HEK293 (cell line): ENCODE data around the gene FREM3.
"Not testable (repeated sequence)": the region's sequence is repeated elsewhere in the genome, so short reads cannot be mapped to it uniquely, and the experiment has no call there.

Source experiments
- CTCF ChIA-PET: fragments of 350-600 bp; formaldehyde crosslinking; extraction: SDS; loops from one replicate; lab custom pipeline; 2021; ENCODE audit warnings: antibody characterized with exemption; lab: Yijun Ruan, JAX
- POLR2A ChIA-PET: fragments of 300-600 bp; formaldehyde crosslinking; extraction: SDS; loops from one replicate; lab custom pipeline; 2020; ENCODE audit warnings: antibody characterized with exemption, inconsistent platforms; lab: Yijun Ruan, JAX
- H3K27ac ChIP-seq: fragments of 200-500 bp; sonication (Bioruptor generic); 2 replicates; pipeline ENCODE4 v1.5.1; 2014; ENCODE audit warnings: low read depth, low read length, control low read depth, inconsistent platforms; ENCODE audit errors: extremely low read depth
- H3K36me3 ChIP-seq, 2 experiments: fragments of 200-500 bp in 1 of 2; sonication (Bioruptor generic) in 1 of 2; 1 replicate in 1 of 2; 2 replicates in 1 of 2; pipeline ENCODE4 v1.5.1; 2014 to 2017; ENCODE audit warnings: inconsistent platforms in 2 of 2, low read length in 2 of 2; ENCODE audit not compliant: control insufficient read depth in 2 of 2, insufficient read depth in 1 of 2
- H3K4me1 ChIP-seq: fragments of 200-500 bp; sonication (Bioruptor generic); 2 replicates; pipeline ENCODE4 v1.5.1; 2014; ENCODE audit warnings: mild to moderate bottlenecking, low read length, inconsistent platforms; ENCODE audit not compliant: control insufficient read depth, insufficient read depth
- H3K4me3 ChIP-seq: 2 replicates; pipeline ENCODE4 v1.5.1; 2011; ENCODE audit warnings: low read depth, mild to moderate bottlenecking, control low read depth, low read length, moderate library complexity
- H3K9me3 ChIP-seq: fragments of 200-500 bp; sonication (Bioruptor generic); 2 replicates; pipeline ENCODE4 v1.5.1; 2014; ENCODE audit warnings: low read depth, low read length, inconsistent platforms; ENCODE audit not compliant: control insufficient read depth, insufficient read depth
- GLI2 ChIP-seq: fragments of 450-650 bp; formaldehyde crosslinking; IDR thresholded peaks from 2 replicates; pipeline ENCODE4; 2017; ENCODE audit warnings: missing biosample characterization, missing genetic modification characterization, low read depth, borderline replicate concordance
- GLIS2 ChIP-seq: fragments of 450-650 bp; formaldehyde crosslinking; IDR thresholded peaks from 2 replicates; pipeline ENCODE4 v1.5.1; 2016; ENCODE audit warnings: missing biosample characterization, missing genetic modification characterization
- KLF10 ChIP-seq: fragments of 450-650 bp; IDR thresholded peaks from 2 replicates; pipeline ENCODE4 v1.5.1; 2018; ENCODE audit warnings: missing biosample characterization, mild to moderate bottlenecking, missing genetic modification characterization
- YY1 ChIP-seq: fragments of 450-650 bp; formaldehyde crosslinking; IDR thresholded peaks from 2 replicates; pipeline ENCODE4 v1.5.1; 2018; ENCODE audit warnings: missing biosample characterization, missing genetic modification characterization
- YY2 ChIP-seq: fragments of 450-650 bp; formaldehyde crosslinking; IDR thresholded peaks from 2 replicates; pipeline ENCODE4 v1.5.1; 2016; ENCODE audit warnings: missing biosample characterization, missing genetic modification characterization
- ZFHX2 ChIP-seq: fragments of 450-650 bp; formaldehyde crosslinking; conservative IDR thresholded peaks from 2 replicates; pipeline ENCODE4 v1.5.1; 2016; ENCODE audit warnings: missing biosample characterization, missing genetic modification characterization
- ZNF214 ChIP-seq: fragments of 450-650 bp; formaldehyde crosslinking; IDR thresholded peaks from 2 replicates; pipeline ENCODE4 v1.5.1; 2017; ENCODE audit warnings: missing biosample characterization, mild to moderate bottlenecking, missing genetic modification characterization, borderline replicate concordance
- ZNF335 ChIP-seq: fragments of 450-650 bp; formaldehyde crosslinking; conservative IDR thresholded peaks from 2 replicates; pipeline ENCODE4 v1.5.1; 2016; ENCODE audit warnings: missing biosample characterization, missing genetic modification characterization
- ZNF416 ChIP-seq: fragments of 450-650 bp; formaldehyde crosslinking; IDR thresholded peaks from 2 replicates; pipeline ENCODE4 v1.5.1; 2016; ENCODE audit warnings: missing biosample characterization, missing genetic modification characterization
- ZNF626 ChIP-seq: fragments of 450-650 bp; sonication (Bioruptor Pico); formaldehyde crosslinking; IDR thresholded peaks from 2 replicates; pipeline ENCODE4 v1.5.1; 2018; ENCODE audit warnings: missing biosample characterization, missing genetic modification characterization, inconsistent platforms
- ZNF830 ChIP-seq: fragments of 450-650 bp; IDR thresholded peaks from 2 replicates; pipeline ENCODE4 v1.5.0; 2018; ENCODE audit warnings: missing biosample characterization, missing genetic modification characterization, low read depth, mild to moderate bottlenecking, moderate library complexity
- ZSCAN16 ChIP-seq: fragments of 450-650 bp; formaldehyde crosslinking; IDR thresholded peaks from 2 replicates; pipeline ENCODE4 v1.5.1; 2016; ENCODE audit warnings: missing biosample characterization, missing genetic modification characterization
- ZSCAN23 ChIP-seq: fragments of 450-650 bp; formaldehyde crosslinking; IDR thresholded peaks from 2 replicates; pipeline ENCODE4 v1.5.1; 2016; ENCODE audit warnings: missing biosample characterization, missing genetic modification characterization
- TF ChIP-seq, protein P1 (sequence below): fragments of 450-650 bp; formaldehyde crosslinking; IDR thresholded peaks from 2 replicates; pipeline ENCODE4 v1.5.1; 2016; ENCODE audit warnings: missing biosample characterization, missing genetic modification characterization
- TF ChIP-seq, protein P2 (sequence below): fragments of 450-650 bp; formaldehyde crosslinking; IDR thresholded peaks from 2 replicates; pipeline ENCODE4 v1.5.1; 2016; ENCODE audit warnings: missing biosample characterization, missing genetic modification characterization
- TF ChIP-seq, protein P3 (sequence below): fragments of 450-650 bp; formaldehyde crosslinking; IDR thresholded peaks from 2 replicates; pipeline ENCODE4 v1.5.1; 2016; ENCODE audit warnings: missing biosample characterization, missing genetic modification characterization, borderline replicate concordance
- TF ChIP-seq, protein P4 (sequence below): fragments of 450-650 bp; formaldehyde crosslinking; IDR thresholded peaks from 2 replicates; pipeline ENCODE4 v1.5.1; 2016; ENCODE audit warnings: missing biosample characterization, missing genetic modification characterization

The FREM3 gene

DNA sequence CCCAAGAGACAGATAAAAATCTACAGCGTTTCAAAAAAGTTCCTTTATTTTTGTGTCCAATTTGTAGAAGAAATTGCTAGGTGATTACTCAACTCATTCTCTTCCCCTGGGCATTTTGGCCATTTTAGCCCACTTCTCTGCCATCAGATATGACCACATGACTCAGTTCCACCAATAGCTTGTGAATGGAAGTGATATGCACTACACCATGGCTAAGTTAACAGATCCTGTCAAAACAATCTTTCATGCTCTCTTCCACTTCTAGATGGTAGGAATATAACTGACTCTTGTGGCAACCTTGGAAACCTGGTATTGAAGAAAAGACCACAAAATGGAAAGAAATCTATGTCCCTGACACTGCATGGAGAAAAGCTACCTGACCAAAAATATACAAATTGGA is 26.2 kb upstream of the FREM3 start (continued):
- TF ChIP-seq ZNF335 (tag by site-specific recombination) (no peak), GLIS2 (tag by site-specific recombination) (no peak), ZFHX2 (tag by site-specific recombination) (no peak), YY1 (no peak), KLF10 (tag by site-specific recombination) (no peak)

DNA sequence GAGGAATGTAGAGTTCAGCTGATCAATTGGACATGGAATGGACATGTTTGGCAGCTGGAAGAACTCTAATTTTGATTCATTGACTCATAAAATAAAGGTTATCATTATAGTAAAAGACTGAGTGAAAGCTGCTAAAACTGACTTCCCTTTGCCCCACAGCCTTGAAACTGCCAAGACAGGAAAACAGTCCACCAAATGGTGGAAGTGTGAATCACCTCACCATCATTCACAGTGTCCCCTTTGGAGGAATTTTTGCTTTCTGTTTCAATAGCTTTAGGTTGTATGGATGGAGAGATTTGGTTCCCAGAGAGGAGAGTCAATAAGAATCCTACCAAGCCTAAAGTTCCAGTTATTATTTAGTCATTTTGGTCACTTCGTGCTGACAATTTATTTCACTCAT is 20.8 kb upstream of the FREM3 start:
- ChIA-PET CTCF (interaction anchor here (0.5 kb wide), 1 partner anchor 163 kb away, joined by 3 read pairs; no protein-coding TSS in a partner anchor), POLR2A (no interaction called here)
- Histone ChIP-seq H3K27ac (no peak overlapping the region), H3K4me3 (no peak overlapping the region), H3K36me3 (no peaks in the 10 kb centered on the region), H3K4me1 (no peaks in the 10 kb centered on the region), H3K9me3 (no peaks in the 10 kb centered on the region)
- TF ChIP-seq, protein P1, sequence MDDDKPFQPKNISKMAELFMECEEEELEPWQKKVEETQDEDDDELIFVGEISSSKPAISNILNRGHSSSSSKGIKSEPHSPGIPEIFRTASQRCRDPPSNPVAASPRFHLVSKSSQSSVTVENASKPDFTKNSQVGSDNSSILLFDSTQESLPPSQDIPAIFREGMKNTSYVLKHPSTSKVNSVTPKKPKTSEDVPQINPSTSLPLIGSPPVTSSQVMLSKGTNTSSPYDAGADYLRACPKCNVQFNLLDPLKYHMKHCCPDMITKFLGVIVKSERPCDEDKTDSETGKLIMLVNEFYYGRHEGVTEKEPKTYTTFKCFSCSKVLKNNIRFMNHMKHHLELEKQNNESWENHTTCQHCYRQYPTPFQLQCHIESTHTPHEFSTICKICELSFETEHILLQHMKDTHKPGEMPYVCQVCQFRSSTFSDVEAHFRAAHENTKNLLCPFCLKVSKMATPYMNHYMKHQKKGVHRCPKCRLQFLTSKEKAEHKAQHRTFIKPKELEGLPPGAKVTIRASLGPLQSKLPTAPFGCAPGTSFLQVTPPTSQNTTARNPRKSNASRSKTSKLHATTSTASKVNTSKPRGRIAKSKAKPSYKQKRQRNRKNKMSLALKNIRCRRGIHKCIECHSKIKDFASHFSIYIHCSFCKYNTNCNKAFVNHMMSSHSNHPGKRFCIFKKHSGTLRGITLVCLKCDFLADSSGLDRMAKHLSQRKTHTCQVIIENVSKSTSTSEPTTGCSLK (tag by site-specific recombination) = no peak
- TF ChIP-seq GLI2 (tag by site-specific recombination) (no peak), ZNF830 (tag by site-specific recombination) (no peak), ZSCAN16 (tag by site-specific recombination) (no peak), ZSCAN23 (tag by site-specific recombination) (no peak), ZNF416 (tag by site-specific recombination) (no peak), ZNF626 (tag by site-specific recombination) (no peak), ZNF214 (tag by site-specific recombination) (no peak), YY2 (no peak)
- TF ChIP-seq, protein P2, sequence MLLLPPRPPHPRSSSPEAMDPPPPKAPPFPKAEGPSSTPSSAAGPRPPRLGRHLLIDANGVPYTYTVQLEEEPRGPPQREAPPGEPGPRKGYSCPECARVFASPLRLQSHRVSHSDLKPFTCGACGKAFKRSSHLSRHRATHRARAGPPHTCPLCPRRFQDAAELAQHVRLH (tag by site-specific recombination) = no peak
- TF ChIP-seq, protein P3, sequence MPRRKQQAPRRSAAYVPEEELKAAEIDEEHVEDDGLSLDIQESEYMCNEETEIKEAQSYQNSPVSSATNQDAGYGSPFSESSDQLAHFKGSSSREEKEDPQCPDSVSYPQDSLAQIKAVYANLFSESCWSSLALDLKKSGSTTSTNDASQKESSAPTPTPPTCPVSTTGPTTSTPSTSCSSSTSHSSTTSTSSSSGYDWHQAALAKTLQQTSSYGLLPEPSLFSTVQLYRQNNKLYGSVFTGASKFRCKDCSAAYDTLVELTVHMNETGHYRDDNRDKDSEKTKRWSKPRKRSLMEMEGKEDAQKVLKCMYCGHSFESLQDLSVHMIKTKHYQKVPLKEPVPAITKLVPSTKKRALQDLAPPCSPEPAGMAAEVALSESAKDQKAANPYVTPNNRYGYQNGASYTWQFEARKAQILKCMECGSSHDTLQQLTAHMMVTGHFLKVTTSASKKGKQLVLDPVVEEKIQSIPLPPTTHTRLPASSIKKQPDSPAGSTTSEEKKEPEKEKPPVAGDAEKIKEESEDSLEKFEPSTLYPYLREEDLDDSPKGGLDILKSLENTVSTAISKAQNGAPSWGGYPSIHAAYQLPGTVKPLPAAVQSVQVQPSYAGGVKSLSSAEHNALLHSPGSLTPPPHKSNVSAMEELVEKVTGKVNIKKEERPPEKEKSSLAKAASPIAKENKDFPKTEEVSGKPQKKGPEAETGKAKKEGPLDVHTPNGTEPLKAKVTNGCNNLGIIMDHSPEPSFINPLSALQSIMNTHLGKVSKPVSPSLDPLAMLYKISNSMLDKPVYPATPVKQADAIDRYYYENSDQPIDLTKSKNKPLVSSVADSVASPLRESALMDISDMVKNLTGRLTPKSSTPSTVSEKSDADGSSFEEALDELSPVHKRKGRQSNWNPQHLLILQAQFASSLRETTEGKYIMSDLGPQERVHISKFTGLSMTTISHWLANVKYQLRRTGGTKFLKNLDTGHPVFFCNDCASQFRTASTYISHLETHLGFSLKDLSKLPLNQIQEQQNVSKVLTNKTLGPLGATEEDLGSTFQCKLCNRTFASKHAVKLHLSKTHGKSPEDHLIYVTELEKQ = no peak
- TF ChIP-seq, protein P4, sequence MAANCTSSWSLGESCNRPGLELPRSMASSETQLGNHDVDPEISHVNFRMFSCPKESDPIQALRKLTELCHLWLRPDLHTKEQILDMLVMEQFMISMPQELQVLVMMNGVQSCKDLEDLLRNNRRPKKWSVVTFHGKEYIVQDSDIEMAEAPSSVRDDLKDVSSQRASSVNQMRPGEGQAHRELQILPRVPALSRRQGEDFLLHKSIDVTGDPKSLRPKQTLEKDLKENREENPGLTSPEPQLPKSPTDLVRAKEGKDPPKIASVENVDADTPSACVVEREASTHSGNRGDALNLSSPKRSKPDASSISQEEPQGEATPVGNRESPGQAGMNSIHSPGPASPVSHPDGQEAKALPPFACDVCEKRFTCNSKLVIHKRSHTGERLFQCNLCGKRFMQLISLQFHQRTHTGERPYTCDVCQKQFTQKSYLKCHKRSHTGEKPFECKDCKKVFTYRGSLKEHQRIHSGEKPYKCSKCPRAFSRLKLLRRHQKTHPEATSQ (tag by site-specific recombination) = no peak

DNA sequence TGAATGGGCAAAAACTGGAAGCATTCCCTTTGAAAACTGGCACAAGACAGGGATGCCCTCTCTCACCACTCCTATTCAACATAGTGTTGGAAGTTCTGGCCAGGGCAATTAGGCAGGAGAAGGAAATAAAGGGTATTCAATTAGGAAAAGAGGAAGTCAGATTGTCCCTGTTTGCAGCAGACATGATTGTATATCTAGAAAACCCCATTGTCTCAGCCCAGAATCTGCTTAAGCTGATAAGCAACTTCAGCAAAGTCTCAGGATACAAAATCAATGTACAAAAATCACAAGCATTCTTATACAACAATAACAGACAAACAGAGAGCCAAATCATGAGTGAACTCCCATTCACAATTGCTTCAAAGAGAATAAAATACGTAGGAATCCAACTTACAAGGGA is 18.3 kb upstream of the FREM3 start:
- H3K4me1 ChIP-seq, H3K9me3 ChIP-seq, H3K36me3 ChIP-seq, POLR2A ChIA-PET, CTCF ChIA-PET, H3K27ac ChIP-seq, H3K4me3 ChIP-seq: not testable (repeated sequence)
